WTC11 (cell line): ENCODE measurements around the gene MON2. TPM values are rescaled to one million over a fixed set of nuclear protein-coding genes. Genes with fewer than 3 reads are reported as not detected.
A peak's percentile ranks its signal among the peaks of the same experiment; 100 is the strongest.

Experiments used
- ATAC-seq: fragments of 200-7000 bp; cut with Tn5 transposase; 2 replicates; pipeline ENCODE4 v1.10.0; 2021; ENCODE audit warnings: mild to moderate bottlenecking, moderate library complexity
- CTCF ChIA-PET: fragments of 300-600 bp; sonication (Branson Sonifier 250); formaldehyde crosslinking; loops from one replicate; lab custom pipeline; 2021; ENCODE audit warnings: antibody characterized with exemption; lab: Charles Lee
- POLR2A ChIA-PET: fragments of 350-600 bp; sonication (Branson Sonifier 250); formaldehyde crosslinking; loops from one replicate; lab custom pipeline; 2021; ENCODE audit warnings: antibody characterized with exemption; lab: Charles Lee
- DNase-seq: peaks from one replicate; pipeline ENCODE4 v3.0.0; 2021; ENCODE audit warnings: low spot score
- H3K27ac Mint-ChIP-seq: 2 replicates; pipeline ENCODE4 v1.8.0; 2021; ENCODE audit warnings: mixed read lengths
- H3K27me3 Mint-ChIP-seq: 2 replicates; pipeline ENCODE4 v1.8.0; 2021; ENCODE audit warnings: low read depth, mild to moderate bottlenecking, moderate library complexity, mixed read lengths
- H3K36me3 Mint-ChIP-seq: 2 replicates; pipeline ENCODE4 v1.8.0; 2021; ENCODE audit warnings: mixed read lengths
- H3K4me1 Mint-ChIP-seq: 2 replicates; pipeline ENCODE4 v1.8.0; 2022; ENCODE audit warnings: mixed read lengths
- H3K4me3 Mint-ChIP-seq: 2 replicates; pipeline ENCODE4 v1.8.0; 2021; ENCODE audit warnings: mild to moderate bottlenecking, moderate library complexity, mixed read lengths
- H3K9me3 Mint-ChIP-seq: 2 replicates; pipeline ENCODE4 v1.8.0; 2021; ENCODE audit warnings: mixed read lengths
- ATF6 ChIP-seq: sonication (generic); formaldehyde crosslinking; IDR thresholded peaks from 2 replicates; pipeline ENCODE4 v1.8.1; 2023; ENCODE audit warnings: mild to moderate bottlenecking, missing genetic modification reagents
- CBFB ChIP-seq: sonication (generic); formaldehyde crosslinking; IDR thresholded peaks from 2 replicates; pipeline ENCODE4 v1.8.1; 2022; ENCODE audit warnings: mild to moderate bottlenecking, low read depth, missing genetic modification reagents
- CREB1 ChIP-seq: sonication (generic); formaldehyde crosslinking; IDR thresholded peaks from 2 replicates; pipeline ENCODE4 v1.8.0; 2023; ENCODE audit warnings: mild to moderate bottlenecking, missing genetic modification reagents
- ELF4 ChIP-seq: sonication (generic); formaldehyde crosslinking; IDR thresholded peaks from 2 replicates; pipeline ENCODE4 v1.8.1; 2022; ENCODE audit warnings: low read depth, mild to moderate bottlenecking, moderate library complexity, missing genetic modification reagents
- FOXK1 ChIP-seq: sonication (generic); formaldehyde crosslinking; IDR thresholded peaks from 2 replicates; pipeline ENCODE4 v1.8.0; 2022; ENCODE audit warnings: mild to moderate bottlenecking, moderate library complexity, missing genetic modification reagents
- FOXP1 ChIP-seq: sonication (generic); formaldehyde crosslinking; IDR thresholded peaks from 2 replicates; pipeline ENCODE4 v1.8.0; 2022; ENCODE audit warnings: missing genetic modification reagents, mild to moderate bottlenecking, moderate library complexity, borderline replicate concordance
- FOXP4 ChIP-seq: sonication (generic); formaldehyde crosslinking; IDR thresholded peaks from 2 replicates; pipeline ENCODE4 v1.8.0; 2022; ENCODE audit warnings: mild to moderate bottlenecking, missing genetic modification reagents
- GABPB1 ChIP-seq: sonication (generic); formaldehyde crosslinking; IDR thresholded peaks from 2 replicates; pipeline ENCODE4 v1.8.1; 2023; ENCODE audit warnings: mild to moderate bottlenecking, missing genetic modification reagents
- HMGA2 ChIP-seq: fragments of 250-450 bp; sonication (Bioruptor Pico); IDR thresholded peaks from 2 replicates; pipeline ENCODE4 v1.4.0; 2021; ENCODE audit warnings: mild to moderate bottlenecking, moderate library complexity
- IRF2 ChIP-seq: sonication (generic); formaldehyde crosslinking; IDR thresholded peaks from 2 replicates; pipeline ENCODE4 v1.8.0; 2022; ENCODE audit warnings: low read depth, missing genetic modification reagents, borderline replicate concordance
- MAX ChIP-seq: sonication (generic); formaldehyde crosslinking; IDR thresholded peaks from 2 replicates; pipeline ENCODE4 v1.8.0; 2022; ENCODE audit warnings: mild to moderate bottlenecking, missing genetic modification reagents
- NFATC4 ChIP-seq: fragments of 250-450 bp; sonication (Bioruptor Pico); IDR thresholded peaks from 2 replicates; pipeline ENCODE4 v1.9.0; 2021; ENCODE audit warnings: mild to moderate bottlenecking
- NFE2L1 ChIP-seq: sonication (generic); formaldehyde crosslinking; IDR thresholded peaks from 2 replicates; pipeline ENCODE4 v1.8.1; 2023; ENCODE audit warnings: missing genetic modification reagents
- NR3C1 ChIP-seq: sonication (generic); formaldehyde crosslinking; conservative IDR thresholded peaks from 2 replicates; pipeline ENCODE4 v1.8.1; 2023; ENCODE audit warnings: low read depth, mild to moderate bottlenecking, missing genetic modification reagents
- SP1 ChIP-seq: sonication (generic); formaldehyde crosslinking; conservative IDR thresholded peaks from 2 replicates; pipeline ENCODE4 v1.8.1; 2022; ENCODE audit warnings: missing genetic modification reagents
- TCF7 ChIP-seq: sonication (generic); formaldehyde crosslinking; IDR thresholded peaks from 2 replicates; pipeline ENCODE4 v1.8.0; 2022; ENCODE audit warnings: mild to moderate bottlenecking, low read depth, missing genetic modification reagents, moderate library complexity
- TP53 ChIP-seq: sonication (generic); formaldehyde crosslinking; IDR thresholded peaks from 2 replicates; pipeline ENCODE4 v1.8.1; 2023; ENCODE audit warnings: mild to moderate bottlenecking, missing genetic modification reagents
- ZMAT4 ChIP-seq: fragments of 250-450 bp; sonication (Bioruptor Pico); IDR thresholded peaks from 2 replicates; pipeline ENCODE4 v1.9.0; 2021; ENCODE audit warnings: mild to moderate bottlenecking
- ZNF219 ChIP-seq: sonication (generic); formaldehyde crosslinking; IDR thresholded peaks from 2 replicates; pipeline ENCODE4 v1.8.0; 2023; ENCODE audit warnings: missing genetic modification reagents, mild to moderate bottlenecking, borderline replicate concordance
- ZNF232 ChIP-seq: sonication (generic); formaldehyde crosslinking; IDR thresholded peaks from 2 replicates; pipeline ENCODE4 v1.8.0; 2022; ENCODE audit warnings: mild to moderate bottlenecking, missing genetic modification reagents
- ZNF263 ChIP-seq: sonication (generic); formaldehyde crosslinking; IDR thresholded peaks from 2 replicates; pipeline ENCODE4 v1.8.1; 2022; ENCODE audit warnings: low read depth, mild to moderate bottlenecking, moderate library complexity, missing genetic modification reagents
- ZNF281 ChIP-seq: sonication (generic); formaldehyde crosslinking; IDR thresholded peaks from 2 replicates; pipeline ENCODE4 v1.8.0; 2023; ENCODE audit warnings: mild to moderate bottlenecking, missing genetic modification reagents
- ZNF317 ChIP-seq: sonication (generic); formaldehyde crosslinking; IDR thresholded peaks from 2 replicates; pipeline ENCODE4 v1.8.1; 2023; ENCODE audit warnings: low read depth, mild to moderate bottlenecking, moderate library complexity, missing genetic modification reagents, borderline replicate concordance
- ZNF416 ChIP-seq: fragments of 250-450 bp; sonication (Bioruptor Pico); IDR thresholded peaks from 2 replicates; pipeline ENCODE4 v1.9.0; 2021; ENCODE audit warnings: mild to moderate bottlenecking, inconsistent platforms
- total RNA-seq: library from RNA; stranded (reverse); gene quantifications from 3 replicates; pipeline ENCODE4 v1.2.3, GENCODE V29; 2021

MON2 gene
- total RNA-seq, 1 experiment from 2014 or later = 25.8 TPM

GRCh38 chr12:62602255-62603060 is 135.8 kb downstream of the MON2 start (continued):
- TF ChIP-seq FOXP4 (CRISPR knock-in tag) = peak; percentile 2; the same call in 1 of the 2 replicates
- TF ChIP-seq ZNF263 (CRISPR knock-in tag) = peak; percentile 14; the same call in 1 of the 2 replicates
- 0 out of 2 replicates have a peak, but pooled peaks have one; percentile 69 for TF ChIP-seq CBFB (CRISPR knock-in tag)
- TF ChIP-seq ATF6 (CRISPR knock-in tag) = no peak
- no peak for TF ChIP-seq ELF4 (CRISPR knock-in tag)
- TF ChIP-seq NFE2L1 (CRISPR knock-in tag) = peak; percentile 81; the same call in 1 of the 2 replicates
- TF ChIP-seq IRF2 (CRISPR knock-in tag) = no peak
- TF ChIP-seq GABPB1 = 0 out of 2 replicates have a peak, but pooled peaks have one; percentile 12
- TF ChIP-seq MAX = peak; percentile 95
- TF ChIP-seq TCF7 (CRISPR knock-in tag) = peak; percentile 43; the same call in 1 of the 2 replicates
- peak; percentile 64; the same call in 1 of the 2 replicates for TF ChIP-seq ZNF416

GRCh38 chr12:62603061-62603810 is 136.6 kb downstream of the MON2 start:
- Mint-ChIP-seq H3K4me1 (peaks cover 54% of the 10 kb centered on the region), H3K27ac (peak overlapping the region; percentile 85; the same call in 1 of the 2 replicates), H3K36me3 (no peaks in the 10 kb centered on the region), H3K27me3 (no peaks in the 10 kb centered on the region), H3K4me3 (peak overlapping the region; percentile 87), H3K9me3 (no peaks in the 10 kb centered on the region)
- ChIA-PET POLR2A (interaction anchor here (1.0 to 1.9 kb wide), 8 partner anchors 12 to 332 kb away, joined by 3 to 11 read pairs (median 4); partner anchors contain the start of gene PPM1H), CTCF (interaction anchor here (0.6 to 2.0 kb wide), 11 partner anchors 21 to 466 kb away, joined by 3 to 13 read pairs (median 4); no protein-coding TSS in a partner anchor)
- DNase-seq (peak; percentile 83), ATAC-seq (peak; percentile 78)
- TF ChIP-seq ZMAT4 (no peak), CREB1 (CRISPR knock-in tag) (peak; percentile 76; the same call in 1 of the 2 replicates), NR3C1 (CRISPR knock-in tag) (no peak), NFATC4 (CRISPR knock-in tag) (peak; percentile 64; the same call in 1 of the 2 replicates), FOXP1 (CRISPR knock-in tag) (no peak; the same call in none of the 2 replicates), ATF6 (CRISPR knock-in tag) (no peak), ZNF219 (0 out of 2 replicates have a peak, but pooled peaks have one; percentile 14), FOXK1 (CRISPR knock-in tag) (peak; percentile 44), ZNF281 (CRISPR knock-in tag) (no peak), TP53 (CRISPR knock-in tag) (no peak), SP1 (CRISPR knock-in tag) (0 out of 2 replicates have a peak, but pooled peaks have one; percentile 15), ZNF232 (CRISPR knock-in tag) (no peak), HMGA2 (no peak), CBFB (CRISPR knock-in tag) (peak; percentile 37; the same call in 1 of the 2 replicates), ZNF317 (no peak)
